Glomerular visceral epithelial cell (primary cell): ENCODE measurements around the gene USP2.

ENCODE experiments used
- DNase-seq: peaks from one replicate; pipeline ENCODE4 v3.0.0-alpha.2; 2016; ENCODE audit errors: extremely low spot score

USP2 gene

DNA sequence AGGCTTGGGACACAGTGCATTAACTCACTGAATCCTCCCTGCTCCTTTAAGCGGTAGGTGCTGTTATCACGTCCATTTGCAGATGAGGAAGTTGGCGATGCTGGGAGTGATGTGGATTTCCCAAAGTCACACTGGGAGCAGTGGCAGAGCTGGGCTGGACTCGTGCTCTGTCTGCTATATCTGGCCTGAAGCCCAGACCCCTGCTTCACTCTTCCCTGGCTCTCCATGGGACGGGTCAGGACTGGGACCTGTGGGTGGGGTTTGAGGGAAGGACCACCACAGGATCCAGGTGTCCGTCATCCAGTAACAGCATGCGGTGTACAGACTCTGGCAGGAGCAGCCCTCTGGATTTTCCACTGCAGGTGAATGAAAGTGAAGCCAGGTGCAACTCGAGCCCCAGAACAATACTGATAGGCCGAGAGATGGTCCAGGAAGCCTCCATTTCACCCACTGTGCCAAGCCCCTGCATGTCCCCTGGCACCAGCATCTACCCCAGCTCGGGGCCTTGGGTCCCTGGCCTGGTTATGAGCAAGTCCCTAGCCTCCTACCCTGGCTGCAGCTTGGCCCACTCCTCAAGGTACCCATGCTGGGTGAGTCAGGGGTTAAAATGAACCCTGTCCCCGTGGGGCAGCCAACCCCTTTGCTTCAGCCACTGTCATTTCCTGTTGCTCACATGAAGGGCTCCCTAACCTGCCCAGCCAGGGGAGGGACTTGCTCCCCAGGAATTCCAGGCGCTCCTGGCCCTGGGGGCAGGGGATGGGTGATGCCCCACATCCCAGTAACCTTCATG lies 4.2 kb downstream of the USP2 start:
- no peak for DNase-seq

- DNase-seq = no peak
Observed at GRCh38 chr11:119376197-119376847, 5.2 kb downstream of the USP2 start.

DNA sequence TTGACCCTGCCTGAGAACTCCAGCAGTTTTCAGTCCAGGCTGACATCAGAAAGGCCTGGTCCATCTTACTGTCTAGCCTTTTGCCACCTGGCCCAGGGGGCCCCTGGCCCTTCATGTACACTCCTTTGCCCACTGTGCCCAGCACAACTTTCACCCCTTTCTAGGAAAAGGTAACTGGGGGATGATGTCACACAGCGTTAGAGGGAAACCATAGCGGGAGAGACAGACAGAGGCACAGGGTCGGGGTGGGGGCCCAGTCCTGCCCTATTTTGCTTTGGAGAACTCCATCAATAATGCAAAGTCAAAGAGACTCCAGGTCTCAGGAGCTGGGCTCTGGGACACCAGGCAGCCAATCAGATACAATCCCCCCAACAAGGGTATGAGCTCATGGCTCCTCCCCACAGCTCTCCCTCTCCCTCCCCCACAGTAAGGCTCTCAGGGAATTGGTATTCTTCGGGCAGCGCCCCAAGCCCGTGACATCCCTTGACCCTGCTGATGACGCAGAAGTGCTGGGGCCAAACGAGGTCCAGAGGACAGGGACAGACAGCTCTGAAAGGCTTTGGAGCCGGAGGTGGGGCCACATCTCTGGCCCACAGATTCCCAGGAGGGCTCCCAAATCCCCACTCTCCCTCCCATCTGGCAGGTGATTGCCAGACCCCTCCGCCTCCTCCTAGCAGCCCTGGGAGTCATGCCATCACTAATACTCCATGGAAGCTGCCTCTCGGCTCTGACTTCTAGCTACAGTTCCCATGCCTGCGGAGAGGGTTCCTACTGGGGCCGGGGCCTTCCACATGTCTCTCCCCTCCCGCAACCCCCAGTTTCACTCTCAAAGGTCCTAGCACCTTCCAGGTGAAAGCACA lies 5.9 kb downstream of the USP2 start:
- DNase-seq = no peak

- DNase-seq = no peak
Observed at GRCh38 chr11:119374632-119375336, 6.7 kb downstream of the USP2 start.

GRCh38 chr11:119373921-119374631 lies 7.4 kb downstream of the USP2 start:
- DNase-seq = peak; percentile 66

DNA sequence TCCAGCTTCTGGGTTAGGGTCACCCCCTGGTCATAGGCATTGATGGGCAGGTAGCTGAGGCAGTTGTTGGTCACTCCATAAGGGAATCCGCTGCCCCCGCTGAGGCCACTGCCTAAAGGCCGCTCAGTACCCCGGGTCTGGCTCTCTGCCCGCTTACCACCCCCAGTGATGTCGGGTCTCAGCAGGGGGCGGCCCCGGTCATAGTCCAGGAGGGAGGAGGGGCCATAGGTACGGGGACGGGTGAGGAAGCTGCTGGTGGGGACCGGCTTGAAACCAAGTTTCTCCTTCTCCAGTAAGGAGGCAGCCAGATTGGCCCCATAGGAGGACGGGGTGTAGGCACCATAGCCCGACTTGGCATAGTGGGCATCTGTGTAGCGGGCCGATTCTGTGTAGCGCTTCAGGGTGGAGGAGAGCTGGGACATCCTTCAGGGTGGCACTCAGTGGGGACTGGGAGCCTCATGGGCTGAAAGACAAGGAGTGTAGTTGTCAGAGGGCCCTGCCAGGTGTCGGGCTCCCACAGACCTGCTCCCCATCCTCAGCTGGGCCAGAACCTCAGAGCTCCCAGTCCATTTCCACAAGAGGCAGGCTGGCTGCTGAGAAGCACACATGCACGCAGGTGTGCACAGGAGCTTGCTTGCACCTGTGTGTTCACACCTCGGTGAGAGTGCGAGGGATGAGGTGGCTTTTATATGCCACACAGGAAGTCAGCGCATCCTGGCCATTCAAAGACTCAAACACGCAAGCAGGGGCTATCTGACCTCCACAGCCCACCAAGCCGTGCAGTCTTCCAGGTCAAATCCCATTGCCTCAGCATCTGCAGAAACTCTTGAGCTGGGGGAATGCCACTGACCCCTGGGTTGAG lies 8.2 kb downstream of the USP2 start:
- DNase-seq = no peak

GRCh38 chr11:119372260-119373058 lies 9.0 kb downstream of the USP2 start:
- no peak for DNase-seq

- DNase-seq = peak; percentile 48
Observed at GRCh38 chr11:119371778-119372182, 9.7 kb downstream of the USP2 start.

- DNase-seq = no peak
Observed at GRCh38 chr11:119371067-119371601, 10.4 kb downstream of the USP2 start.

DNA sequence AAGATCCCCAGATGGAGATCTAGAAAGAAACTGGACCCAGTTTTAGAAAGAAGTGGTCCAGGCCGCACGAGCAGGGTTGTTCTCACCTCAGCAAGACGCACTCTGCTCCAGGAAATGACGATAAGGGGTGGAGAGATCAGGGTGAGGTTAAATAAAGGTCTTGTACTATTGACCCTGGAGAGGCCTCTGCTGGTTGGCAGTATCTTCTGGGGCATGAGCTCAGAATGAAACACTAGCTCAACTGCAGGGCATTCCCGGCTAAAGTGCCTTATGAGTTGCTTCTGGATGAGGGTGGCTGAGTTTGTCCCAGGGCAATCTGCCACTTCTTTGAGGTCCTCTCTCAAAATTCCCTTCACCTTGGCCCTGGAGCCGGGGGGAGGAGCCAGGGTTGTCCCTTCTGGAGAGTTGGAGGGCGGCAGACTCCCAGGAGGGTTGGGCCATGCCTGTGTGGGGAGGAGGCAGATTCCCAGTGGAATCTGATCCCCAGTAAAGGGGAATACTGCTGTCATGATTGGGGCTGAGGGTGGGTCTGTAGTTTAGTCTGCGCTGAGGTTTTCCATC lies 10.9 kb downstream of the USP2 start:
- DNase-seq = no peak

DNA sequence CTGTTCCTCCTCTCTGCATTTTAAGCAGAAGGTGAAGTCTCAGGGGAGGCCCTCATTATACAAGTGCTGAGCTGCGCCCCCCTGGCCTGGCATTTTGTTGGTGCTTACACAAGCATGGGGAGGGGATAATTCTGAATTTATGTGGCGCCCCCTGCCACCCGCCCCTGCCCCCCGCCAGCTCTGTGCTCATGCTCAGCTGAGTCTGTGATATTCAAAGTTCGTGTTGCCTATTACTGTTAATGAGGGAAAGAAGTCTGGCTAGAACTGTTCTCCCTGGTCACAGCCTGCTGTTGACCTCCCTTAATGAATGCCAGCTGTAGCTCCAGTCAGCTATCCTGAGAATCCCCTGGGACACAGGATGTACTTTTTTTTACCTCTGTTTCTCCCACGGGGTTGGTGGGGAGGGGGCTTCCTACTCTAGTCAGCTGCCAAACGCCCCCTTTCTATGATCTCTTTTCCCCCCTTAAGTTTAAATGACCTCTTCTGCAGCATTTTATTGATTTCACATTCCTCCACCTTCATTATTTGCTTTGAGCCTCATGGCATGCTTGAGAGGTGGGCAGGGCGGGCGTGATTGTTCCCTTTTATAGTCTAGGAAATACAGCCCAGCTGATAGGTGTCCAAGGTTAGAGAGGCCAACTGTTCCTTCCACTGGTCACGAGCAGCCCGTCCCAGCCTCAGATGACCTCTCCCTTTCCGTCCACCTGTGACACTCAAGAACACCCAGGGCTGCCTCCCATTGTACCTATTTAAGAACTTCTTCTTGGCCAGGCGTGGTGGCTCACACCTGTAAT lies 12.2 kb downstream of the USP2 start:
- no peak for DNase-seq

- DNase-seq = peak; percentile 54
Observed at GRCh38 chr11:119368121-119369034, 13.1 kb downstream of the USP2 start.

DNA sequence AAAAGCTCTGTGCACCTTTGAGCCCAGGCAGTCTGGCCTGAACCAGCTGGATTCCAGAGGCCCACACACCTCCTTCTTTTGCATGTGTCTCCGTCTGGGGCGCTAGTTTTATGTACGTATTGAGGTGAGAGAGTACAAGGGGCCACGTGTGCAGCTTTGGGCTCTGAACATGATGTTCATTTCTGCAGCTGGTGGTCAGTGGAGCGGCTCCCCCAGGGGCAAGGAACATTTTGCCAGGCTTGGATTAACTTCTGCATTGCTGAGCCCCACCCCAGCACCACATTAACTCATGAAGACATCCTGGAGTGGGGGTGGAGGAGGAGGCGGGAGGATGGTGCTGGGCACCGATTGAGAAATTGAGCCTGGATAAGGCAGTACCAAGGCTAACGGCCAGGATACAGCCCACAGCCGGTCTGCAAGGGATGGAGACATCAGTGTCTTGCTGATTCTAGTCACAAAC lies 13.8 kb downstream of the USP2 start:
- DNase-seq = peak; percentile 33

GRCh38 chr11:119366690-119367620 lies 14.5 kb downstream of the USP2 start:
- DNase-seq = no peak

DNA sequence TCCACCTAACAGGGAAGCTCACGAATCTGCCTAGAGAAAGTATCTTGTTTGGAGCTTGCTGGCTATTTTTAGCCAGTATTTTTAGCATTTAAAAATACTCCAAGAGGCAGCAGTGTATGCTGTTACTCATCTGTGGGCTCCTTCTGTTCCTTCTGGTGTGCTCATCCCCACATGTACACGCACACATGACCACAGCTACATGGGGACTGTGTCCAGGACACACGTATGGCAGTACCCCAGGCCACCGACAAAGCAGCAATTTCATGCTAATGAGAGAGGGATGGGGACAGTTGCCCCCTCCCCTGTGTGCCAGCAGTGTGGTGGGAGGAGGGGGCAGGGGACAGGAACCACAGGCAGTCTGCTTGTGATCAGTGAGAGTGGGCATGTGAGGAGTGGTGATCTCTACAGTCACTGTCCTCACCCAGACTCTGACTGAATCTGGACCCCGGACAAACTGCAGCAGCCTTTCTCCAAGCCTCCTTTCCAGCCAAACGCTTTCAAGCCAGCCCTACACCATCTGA lies 16.4 kb downstream of the USP2 start:
- DNase-seq = no peak
